Measurements from ENCODE around the gene PEX7.

- TF ChIP-seq RAD21 (IDR thresholded peaks at IDR 0.05; ENCODE audit: low read depth) (no peak), EP300 (IDR thresholded peaks at IDR 0.05; ENCODE audit: borderline replicate concordance) (no peak), REST (IDR thresholded peaks at IDR 0.05; ENCODE audit: low read depth) (no peak), YY1 (IDR thresholded peaks at IDR 0.05; ENCODE audit: low read depth) (no peak), TCF12 (IDR thresholded peaks at IDR 0.05; ENCODE audit: low read depth) (no peak), TAF1 (IDR thresholded peaks at IDR 0.05; ENCODE audit: low read depth) (no peak), CEBPB (IDR thresholded peaks at IDR 0.05) (no peak), TEAD4 (IDR thresholded peaks at IDR 0.05) (no peak), NFIC (IDR thresholded peaks at IDR 0.05) (no peak)
- TF ChIP-seq, protein P1, sequence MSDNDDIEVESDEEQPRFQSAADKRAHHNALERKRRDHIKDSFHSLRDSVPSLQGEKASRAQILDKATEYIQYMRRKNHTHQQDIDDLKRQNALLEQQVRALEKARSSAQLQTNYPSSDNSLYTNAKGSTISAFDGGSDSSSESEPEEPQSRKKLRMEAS (IDR thresholded peaks at IDR 0.05) = no peak
These were observed 30.9 kb upstream of the PEX7 start for GRCh38 chr6:136791296-136792094.
